CD4-positive, alpha-beta T cell treated with Interferon alpha-2 for 1 hour (primary cell): ENCODE measurements around the gene TNK2.
A peak's percentile ranks its signal among the peaks of the same experiment; 100 is the strongest.

Experiments used
- DNase-seq, 2 donors: peaks; one replicate each; pipeline ENCODE4 v3.0.0-alpha.2; 2020 to 2022

Gene TNK2

GRCh38 chr3:195897853-195898415, 10.4 kb downstream of the TNK2 start:
- no peak for DNase-seq

- DNase-seq: no peak
Measured at GRCh38 chr3:195897081-195897852, 11.1 kb downstream of the TNK2 start.

- no peak for DNase-seq
Measured at GRCh38 chr3:195896361-195897080, 11.8 kb downstream of the TNK2 start.

GRCh38 chr3:195895861-195896360, 12.4 kb downstream of the TNK2 start:
- peak; percentile 73 to 75 for DNase-seq

GRCh38 chr3:195895078-195895860, 13.1 kb downstream of the TNK2 start:
- DNase-seq: peak; percentile 73 to 77

- DNase-seq: no peak
Measured at GRCh38 chr3:195893916-195894465, 14.4 kb downstream of the TNK2 start.

GRCh38 chr3:195893516-195893915, 14.8 kb downstream of the TNK2 start:
- DNase-seq: no peak

- no peak for DNase-seq
Measured at GRCh38 chr3:195893044-195893395, 15.3 kb downstream of the TNK2 start.

GRCh38 chr3:195892105-195893043, 16.0 kb downstream of the TNK2 start:
- DNase-seq: no peak

- no peak for DNase-seq
Measured at GRCh38 chr3:195891431-195892104, 16.8 kb downstream of the TNK2 start.

- DNase-seq: no peak
Measured at GRCh38 chr3:195889870-195890295, 18.5 kb downstream of the TNK2 start.

GRCh38 chr3:195888981-195889869, 19.1 kb downstream of the TNK2 start:
- no peak for DNase-seq

- DNase-seq: no peak
Measured at GRCh38 chr3:195888311-195888761, 20.0 kb downstream of the TNK2 start.

GRCh38 chr3:195887670-195888069, 20.7 kb downstream of the TNK2 start:
- DNase-seq: no peak

- DNase-seq: no peak
Measured at GRCh38 chr3:195886181-195887141, 21.9 kb downstream of the TNK2 start.

- no peak for DNase-seq
Measured at GRCh38 chr3:195885036-195885891, 23.1 kb downstream of the TNK2 start.

- DNase-seq: no peak
Measured at GRCh38 chr3:195884691-195885035, 23.7 kb downstream of the TNK2 start.

GRCh38 chr3:195883801-195884200, 24.6 kb downstream of the TNK2 start:
- no peak for DNase-seq
